ENCODE measurements around the gene TSPAN18. TPM values are rescaled to one million over a fixed set of nuclear protein-coding genes. Genes with fewer than 3 reads are reported as not detected.

Gene TSPAN18
- total and polyA plus RNA-seq, 2 experiments from 2014 or later: 0.20 to 0.54 TPM

DNA sequence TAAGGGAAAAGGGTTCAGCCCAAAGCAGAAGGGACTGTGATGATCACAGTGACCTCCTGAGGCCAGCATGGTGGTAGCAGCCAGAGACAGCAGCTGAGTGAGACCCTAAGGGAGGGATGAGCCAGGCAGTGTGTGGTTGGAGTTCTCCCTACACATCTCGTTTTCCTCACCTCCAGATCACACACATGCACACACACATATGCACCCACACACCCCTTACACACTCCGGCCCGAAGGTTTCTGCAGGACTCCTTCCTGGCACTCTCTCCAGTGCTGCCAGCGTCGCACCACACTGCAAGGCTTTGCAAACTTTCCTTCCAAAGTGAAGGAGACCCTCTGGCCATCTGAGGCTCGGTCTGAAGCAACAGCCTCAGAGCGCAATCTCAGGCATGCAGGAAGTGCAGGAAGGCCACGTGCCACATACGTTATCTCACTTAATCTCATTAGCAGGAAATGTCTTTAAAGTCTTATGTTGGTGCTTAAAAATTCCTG is 250.8 kb downstream of the TSPAN18 start:
- TF ChIP-seq EZH2 (IDR thresholded peaks at IDR 0.05; ENCODE audit: insufficient read depth, poor library complexity, severe bottlenecking) (no peak), EZH2phosphoT487 (IDR thresholded peaks at IDR 0.05; ENCODE audit: insufficient read depth, low read depth) (no peak)
- Histone ChIP-seq H3K9ac (no peak overlapping the region), H3K4me3 (no peak overlapping the region), H3K27ac (no peak overlapping the region), H3F3A (ENCODE audit: insufficient read depth) (no peaks in the 10 kb centered on the region), H3K9me3 (ENCODE audit: low read depth) (no peaks in the 10 kb centered on the region), H3K4me2 (ENCODE audit: unreplicated experiment) (no peak overlapping the region), H3K27me3 (replicated peaks; ENCODE audit: insufficient read depth) (peaks cover 7% of the 10 kb centered on the region), H3K9me2 (ENCODE audit: insufficient read depth) (no peaks in the 10 kb centered on the region), H2AFZ (no peak overlapping the region), H3K36me3 (ENCODE audit: low read depth) (no peaks in the 10 kb centered on the region), H3K4me1 (ENCODE audit: insufficient read depth) (no peaks in the 10 kb centered on the region), H4K20me1 (ENCODE audit: insufficient read depth) (no peaks in the 10 kb centered on the region), H3K79me2 (ENCODE audit: insufficient read depth) (no peaks in the 10 kb centered on the region)
- 71 to 77% methylated on average over 9 of the region's 9 CpGs for WGBS, 2 experiments (ENCODE audit: low coverage in 1 of 2, low lambda C conversion rate in 2 of 2, missing lambda C conversion rate in 2 of 2)
- no peak for DNase-seq
- in situ Hi-C loops (cut with MboI): loop anchor here (5.0 kb wide), 1 partner anchor 50 kb away; no protein-coding TSS in a partner anchor

DNA sequence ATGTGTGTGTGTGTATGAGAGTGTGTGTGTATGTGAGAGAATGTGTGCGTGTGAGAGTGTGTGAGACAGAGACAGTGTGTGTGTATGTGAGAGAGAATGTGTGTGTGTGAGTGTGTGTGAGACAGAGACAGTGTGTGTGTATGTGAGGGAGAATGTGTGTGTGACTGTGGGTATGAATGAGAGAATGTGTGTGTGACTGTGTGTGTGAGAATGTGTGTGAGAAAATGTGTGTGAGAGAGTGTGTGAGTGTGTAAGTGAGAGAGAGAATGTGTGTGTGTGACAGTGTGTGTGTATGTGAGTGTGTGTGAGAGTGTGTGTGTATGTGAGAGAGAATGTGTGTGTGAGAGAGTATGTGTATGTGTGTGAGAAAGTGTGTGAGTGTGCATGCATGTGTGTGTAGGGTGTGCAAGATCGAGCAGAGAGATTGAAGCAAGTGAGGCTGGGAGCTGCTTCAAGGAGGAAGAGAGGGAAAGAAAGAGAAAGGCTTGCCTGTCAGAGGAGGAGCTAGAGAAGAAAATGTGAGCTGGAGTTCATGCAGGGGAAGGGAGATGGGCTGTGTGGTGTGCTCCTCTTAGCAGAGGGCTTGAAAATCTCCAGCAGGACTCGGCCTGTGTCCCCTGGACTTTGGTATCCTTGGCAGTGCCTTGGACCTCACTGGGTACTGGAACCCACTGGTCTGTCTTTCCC is 251.7 kb downstream of the TSPAN18 start:
- Histone ChIP-seq H3K79me2 (ENCODE audit: insufficient read depth) (no peaks in the 10 kb centered on the region), H3K27ac (no peak overlapping the region), H3K9me2 (ENCODE audit: insufficient read depth) (no peaks in the 10 kb centered on the region), H3K4me1 (ENCODE audit: insufficient read depth) (no peaks in the 10 kb centered on the region), H3F3A (ENCODE audit: insufficient read depth) (no peaks in the 10 kb centered on the region), H3K9ac (no peak overlapping the region), H3K27me3 (replicated peaks; ENCODE audit: insufficient read depth) (peaks cover 7% of the 10 kb centered on the region; the same call in 1 of the 2 replicates), H4K20me1 (ENCODE audit: insufficient read depth) (no peaks in the 10 kb centered on the region), H2AFZ (no peak overlapping the region), H3K4me2 (ENCODE audit: unreplicated experiment) (no peak overlapping the region), H3K4me3 (no peak overlapping the region), H3K9me3 (ENCODE audit: low read depth) (no peaks in the 10 kb centered on the region), H3K36me3 (ENCODE audit: low read depth) (no peaks in the 10 kb centered on the region)
- no peak for DNase-seq
- TF ChIP-seq EZH2phosphoT487 (IDR thresholded peaks at IDR 0.05; ENCODE audit: insufficient read depth, low read depth): no peak
- TF ChIP-seq EZH2 (IDR thresholded peaks at IDR 0.05; ENCODE audit: insufficient read depth, poor library complexity, severe bottlenecking): no peak
- 63 to 70% methylated on average over 3 of the region's 3 CpGs for WGBS, 2 experiments (ENCODE audit: low coverage in 1 of 2, low lambda C conversion rate in 2 of 2, missing lambda C conversion rate in 2 of 2)
- in situ Hi-C loops (cut with MboI): loop anchor here (5.0 kb wide), 1 partner anchor 51 kb away; no protein-coding TSS in a partner anchor

DNA sequence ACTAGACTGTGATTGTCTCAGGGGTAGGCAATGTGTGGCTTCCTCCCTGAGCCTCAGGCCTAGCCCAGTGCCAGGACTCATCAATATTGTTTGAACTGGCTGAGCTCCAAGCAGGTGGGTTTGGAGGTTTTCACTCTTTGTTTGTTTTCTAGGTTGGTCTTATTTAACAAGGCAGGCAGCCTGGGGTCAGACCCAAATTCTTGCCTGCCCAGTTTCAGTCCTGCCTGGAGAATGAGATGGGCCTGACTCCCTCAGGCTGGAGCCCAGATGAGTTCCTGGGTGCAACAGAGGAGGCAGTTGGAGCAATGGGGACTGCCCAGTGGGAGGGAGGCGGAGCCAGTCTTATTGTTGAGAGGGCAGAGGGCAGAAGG is 252.2 kb downstream of the TSPAN18 start:
- TF ChIP-seq EZH2phosphoT487 (IDR thresholded peaks at IDR 0.05; ENCODE audit: insufficient read depth, low read depth): no peak
- no peak for TF ChIP-seq EZH2 (IDR thresholded peaks at IDR 0.05; ENCODE audit: insufficient read depth, poor library complexity, severe bottlenecking)
- H3K9me2 ChIP-seq (ENCODE audit: insufficient read depth): no peaks in the 10 kb centered on the region
- no peak overlapping the region for H3K4me3 ChIP-seq
- H3K9ac ChIP-seq: no peak overlapping the region
- no peaks in the 10 kb centered on the region for H3K9me3 ChIP-seq (ENCODE audit: low read depth)
- 75 to 100% methylated on average over 1 of the region's 1 CpG for WGBS, 2 experiments (ENCODE audit: low coverage in 1 of 2, low lambda C conversion rate in 2 of 2, missing lambda C conversion rate in 2 of 2)
- in situ Hi-C loops (cut with MboI): loop anchor here (5.0 kb wide), 1 partner anchor 52 kb away; no protein-coding TSS in a partner anchor
- H3K27ac ChIP-seq: no peak overlapping the region
- H4K20me1 ChIP-seq (ENCODE audit: insufficient read depth): no peaks in the 10 kb centered on the region
- H3K4me1 ChIP-seq (ENCODE audit: insufficient read depth): no peaks in the 10 kb centered on the region
- H3K79me2 ChIP-seq (ENCODE audit: insufficient read depth): no peaks in the 10 kb centered on the region
- no peak overlapping the region for H3K4me2 ChIP-seq (ENCODE audit: unreplicated experiment)
- H3F3A ChIP-seq (ENCODE audit: insufficient read depth): no peaks in the 10 kb centered on the region
- peaks cover 7% of the 10 kb centered on the region; the same call in 1 of the 2 replicates for H3K27me3 ChIP-seq (replicated peaks; ENCODE audit: insufficient read depth)
- H2AFZ ChIP-seq: no peak overlapping the region
- DNase-seq: no peak
- no peaks in the 10 kb centered on the region for H3K36me3 ChIP-seq (ENCODE audit: low read depth)

DNA sequence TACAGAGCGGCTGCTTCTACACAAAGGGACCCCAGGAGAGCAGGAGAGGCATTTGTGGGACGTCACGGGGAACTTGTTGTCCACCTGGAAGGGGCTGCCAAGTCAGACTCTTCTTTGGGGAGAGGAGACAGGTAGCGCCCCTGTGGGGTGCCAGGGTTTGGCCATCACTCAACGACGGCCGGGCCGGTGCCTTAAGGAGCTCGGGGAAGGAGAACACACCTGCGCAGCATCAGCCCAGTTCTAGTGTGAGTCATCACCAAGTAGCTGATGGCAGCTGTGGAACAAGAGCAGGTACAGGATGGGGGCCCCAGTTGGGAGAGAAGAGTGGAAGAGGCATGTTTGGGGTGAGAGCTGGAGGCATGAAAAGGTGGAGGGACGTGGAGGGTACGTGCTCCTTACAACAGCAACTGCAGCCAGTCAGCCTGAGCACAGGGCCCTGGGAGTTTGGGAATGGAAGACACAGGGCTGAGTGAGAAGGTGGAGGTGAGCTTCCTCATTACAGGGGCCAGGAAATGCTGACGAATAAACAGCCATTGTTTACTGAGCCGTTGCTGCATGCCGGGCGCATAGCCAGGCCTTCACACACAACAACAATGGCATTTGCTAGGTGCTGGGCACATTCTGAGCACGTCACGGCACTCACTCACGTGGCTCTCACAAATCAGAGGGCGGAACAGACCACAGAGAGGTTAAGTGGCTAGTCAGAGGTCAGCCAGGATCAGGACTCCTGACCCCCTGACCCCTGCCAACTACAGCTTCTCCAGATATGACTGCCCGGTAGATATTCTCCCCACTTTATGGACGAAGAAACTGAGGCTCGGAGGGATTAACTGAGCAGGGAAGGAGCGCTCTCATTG is 253.0 kb downstream of the TSPAN18 start:
- H3K9ac ChIP-seq: no peak overlapping the region
- H3K4me2 ChIP-seq (ENCODE audit: unreplicated experiment): no peak overlapping the region
- H3K4me1 ChIP-seq (ENCODE audit: insufficient read depth): no peaks in the 10 kb centered on the region
- no peaks in the 10 kb centered on the region for H3K9me2 ChIP-seq (ENCODE audit: insufficient read depth)
- no peak for DNase-seq
- in situ Hi-C loops (cut with MboI): loop anchor here (5.0 kb wide), 1 partner anchor 52 kb away; no protein-coding TSS in a partner anchor
- no peak overlapping the region for H3K4me3 ChIP-seq
- no peaks in the 10 kb centered on the region for H3K36me3 ChIP-seq (ENCODE audit: low read depth)
- H3F3A ChIP-seq (ENCODE audit: insufficient read depth): no peaks in the 10 kb centered on the region
- no peaks in the 10 kb centered on the region for H3K79me2 ChIP-seq (ENCODE audit: insufficient read depth)
- 77 to 80% methylated on average over 24 of the region's 24 CpGs for WGBS, 2 experiments (ENCODE audit: low coverage in 1 of 2, low lambda C conversion rate in 2 of 2, missing lambda C conversion rate in 2 of 2)
- H3K27me3 ChIP-seq (replicated peaks; ENCODE audit: insufficient read depth): peaks cover 7% of the 10 kb centered on the region; the same call in 1 of the 2 replicates
- no peaks in the 10 kb centered on the region for H3K9me3 ChIP-seq (ENCODE audit: low read depth)
- no peaks in the 10 kb centered on the region for H4K20me1 ChIP-seq (ENCODE audit: insufficient read depth)
- TF ChIP-seq EZH2 (IDR thresholded peaks at IDR 0.05; ENCODE audit: insufficient read depth, poor library complexity, severe bottlenecking): no peak
- no peak for TF ChIP-seq EZH2phosphoT487 (IDR thresholded peaks at IDR 0.05; ENCODE audit: insufficient read depth, low read depth)
- H3K27ac ChIP-seq: no peak overlapping the region
- no peak overlapping the region for H2AFZ ChIP-seq

Data from GM23248 (cell line).